HUES48 (cell line): ENCODE data around the gene SDR39U1.

Source experiments
- H3K27ac ChIP-seq: one replicate; pipeline ENCODE4 v1.7.0; 2013; ENCODE audit warnings: low read depth, low read length, inconsistent platforms
- H3K27me3 ChIP-seq: 2 replicates; pipeline ENCODE4 v1.6.1; 2013; ENCODE audit warnings: mild to moderate bottlenecking, low read length; ENCODE audit not compliant: control insufficient read depth, insufficient read depth
- H3K36me3 ChIP-seq: 2 replicates; pipeline ENCODE4 v1.6.1; 2013; ENCODE audit warnings: low read length; ENCODE audit not compliant: control insufficient read depth, insufficient read depth
- H3K4me1 ChIP-seq: 2 replicates; pipeline ENCODE4 v1.6.1; 2013; ENCODE audit warnings: mild to moderate bottlenecking, low read length; ENCODE audit not compliant: control insufficient read depth, insufficient read depth
- H3K4me3 ChIP-seq: 2 replicates; pipeline ENCODE4 v1.5.1; 2013; ENCODE audit warnings: mild to moderate bottlenecking, low read depth, low read length
- H3K9ac ChIP-seq: 2 replicates; pipeline ENCODE4 v1.6.1; 2013; ENCODE audit warnings: mild to moderate bottlenecking, low read depth, low read length, moderate library complexity
- H3K9me3 ChIP-seq: 2 replicates; pipeline ENCODE4 v1.6.1; 2013; ENCODE audit warnings: low read length; ENCODE audit not compliant: control insufficient read depth, insufficient read depth

Gene SDR39U1

DNA sequence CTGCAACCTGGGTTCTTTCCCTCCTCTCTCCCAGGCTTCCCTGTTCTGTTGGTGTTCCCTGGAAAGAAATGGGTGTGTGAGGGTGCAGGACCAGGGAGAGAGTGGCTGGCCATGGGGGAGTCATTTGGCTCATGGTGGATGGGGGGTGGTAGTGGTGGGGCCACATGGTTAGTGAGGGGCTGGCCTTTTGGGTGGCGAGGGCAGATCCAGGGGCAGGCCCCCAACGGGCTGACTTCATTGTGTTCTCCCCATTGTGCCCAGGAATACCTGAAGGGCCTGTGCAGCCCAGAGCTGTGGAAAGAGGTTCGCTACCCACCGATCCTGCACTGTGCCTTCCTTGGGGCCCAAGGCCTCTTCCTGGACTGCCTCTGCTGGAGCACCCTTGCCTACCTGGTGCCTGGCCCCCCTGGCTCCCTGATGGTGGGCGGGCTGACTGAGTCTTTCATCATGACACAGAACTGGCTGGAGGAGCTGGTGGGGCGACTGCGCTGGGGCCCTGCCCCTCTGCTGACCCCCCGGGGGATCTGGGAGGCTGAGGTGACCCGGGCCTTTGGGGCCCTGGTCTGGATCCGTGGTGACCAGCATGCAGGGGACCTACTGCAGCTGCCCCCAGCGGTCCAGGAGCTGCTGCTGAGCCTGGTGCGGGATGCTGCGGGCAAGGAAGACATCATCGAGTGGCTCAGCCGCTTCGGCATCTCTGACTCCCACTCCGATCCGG is 34.8 kb downstream of the SDR39U1 start:
- no peak overlapping the region for H3K4me3 ChIP-seq
- H3K27ac ChIP-seq, result no peak overlapping the region
- H3K9me3 ChIP-seq, result no peaks in the 10 kb centered on the region
- H3K36me3 ChIP-seq, result peaks cover 17% of the 10 kb centered on the region; the same call in 1 of the 2 replicates
- peaks cover 14% of the 10 kb centered on the region for H3K4me1 ChIP-seq
- no peaks in the 10 kb centered on the region for H3K27me3 ChIP-seq
- H3K9ac ChIP-seq, result no peak overlapping the region

DNA sequence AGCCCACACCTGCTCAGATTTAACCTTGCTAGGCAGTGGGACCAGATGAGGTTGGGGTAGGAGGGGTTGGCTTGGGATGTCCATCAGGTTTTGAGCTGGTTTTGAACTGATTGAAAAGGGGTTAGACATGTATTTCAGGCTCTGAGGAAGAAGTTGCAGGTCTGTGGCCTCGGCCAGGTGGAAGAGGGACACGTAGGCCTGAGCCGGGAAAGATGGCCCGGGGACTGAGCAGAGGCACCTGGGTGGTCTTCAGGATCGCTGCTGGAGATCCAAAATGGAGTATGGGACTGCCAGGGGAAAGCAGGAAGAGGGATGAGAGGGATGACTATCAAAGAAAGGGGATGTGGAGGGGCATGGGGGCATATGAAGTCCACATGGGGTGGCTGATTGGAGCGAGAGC is 36.2 kb downstream of the SDR39U1 start:
- Histone ChIP-seq H3K4me3 (no peak overlapping the region), H3K36me3 (peaks cover 14% of the 10 kb centered on the region; the same call in 1 of the 2 replicates), H3K27me3 (no peaks in the 10 kb centered on the region), H3K9ac (no peak overlapping the region), H3K27ac (no peak overlapping the region), H3K4me1 (peaks cover 14% of the 10 kb centered on the region), H3K9me3 (no peaks in the 10 kb centered on the region)

DNA sequence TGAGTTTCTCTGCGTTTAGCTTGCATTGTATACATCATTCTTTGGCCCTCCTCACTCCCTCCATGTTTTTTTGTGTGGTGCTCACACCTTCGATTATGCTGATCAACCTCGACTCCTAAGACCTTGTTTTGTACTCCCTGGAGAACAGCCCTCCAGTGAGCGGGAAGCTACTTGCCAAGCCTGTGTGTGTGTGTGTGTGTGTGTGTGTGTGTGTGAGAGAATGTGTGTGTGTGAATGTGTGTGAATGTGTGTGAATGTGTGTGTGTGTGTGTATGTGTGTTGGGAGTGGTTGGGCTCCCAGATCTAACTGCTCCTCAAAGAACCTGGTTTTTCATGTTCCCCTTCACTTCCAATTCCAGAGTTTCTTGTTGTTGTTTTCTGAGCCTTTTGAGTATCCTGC is 37.8 kb downstream of the SDR39U1 start:
- H3K4me1 ChIP-seq, result peaks cover 18% of the 10 kb centered on the region
- no peaks in the 10 kb centered on the region for H3K9me3 ChIP-seq
- H3K27ac ChIP-seq, result no peak overlapping the region
- H3K4me3 ChIP-seq, result no peak overlapping the region
- peaks cover 14% of the 10 kb centered on the region; the same call in 1 of the 2 replicates for H3K36me3 ChIP-seq
- no peak overlapping the region for H3K9ac ChIP-seq
- no peaks in the 10 kb centered on the region for H3K27me3 ChIP-seq

DNA sequence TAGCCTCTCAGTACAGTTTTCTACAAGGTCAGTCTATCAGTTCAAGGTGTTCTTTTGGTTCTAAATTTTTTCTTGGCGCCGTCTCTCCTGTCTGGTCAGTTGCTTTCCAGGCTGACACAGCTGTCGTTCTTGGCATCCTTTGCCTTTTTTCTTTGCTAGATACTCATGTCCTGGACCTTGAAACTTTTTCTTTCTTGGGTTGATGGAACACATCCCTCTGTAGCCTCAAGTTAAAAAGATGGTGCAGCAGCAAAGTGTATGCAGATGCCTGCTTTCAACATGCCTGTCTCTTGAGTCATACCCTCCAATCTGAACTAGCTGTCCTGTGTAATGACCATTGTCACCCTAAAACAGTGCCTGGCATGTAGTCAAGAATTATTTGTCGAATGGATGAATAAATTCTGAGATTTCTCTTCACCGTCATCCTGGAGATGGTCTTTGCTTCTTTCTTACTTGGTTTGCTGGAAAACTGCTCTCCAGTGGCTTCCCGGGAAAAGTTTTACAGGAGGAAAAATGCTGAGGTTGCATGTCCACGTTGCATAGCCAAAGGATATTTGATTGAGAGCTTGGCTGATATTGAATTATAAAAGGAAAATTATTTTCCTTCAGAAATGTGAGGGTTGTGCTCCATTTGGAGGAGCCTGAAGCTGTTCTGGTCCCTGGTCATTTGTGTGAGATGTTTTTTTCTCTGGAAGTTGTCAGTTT is 39.1 kb downstream of the SDR39U1 start:
- H3K4me1 ChIP-seq, result peaks cover 22% of the 10 kb centered on the region
- no peak overlapping the region for H3K4me3 ChIP-seq
- H3K36me3 ChIP-seq, result peaks cover 5% of the 10 kb centered on the region; the same call in 1 of the 2 replicates
- H3K9me3 ChIP-seq, result no peaks in the 10 kb centered on the region
- no peak overlapping the region for H3K27ac ChIP-seq
- H3K9ac ChIP-seq, result no peak overlapping the region
- no peaks in the 10 kb centered on the region for H3K27me3 ChIP-seq

DNA sequence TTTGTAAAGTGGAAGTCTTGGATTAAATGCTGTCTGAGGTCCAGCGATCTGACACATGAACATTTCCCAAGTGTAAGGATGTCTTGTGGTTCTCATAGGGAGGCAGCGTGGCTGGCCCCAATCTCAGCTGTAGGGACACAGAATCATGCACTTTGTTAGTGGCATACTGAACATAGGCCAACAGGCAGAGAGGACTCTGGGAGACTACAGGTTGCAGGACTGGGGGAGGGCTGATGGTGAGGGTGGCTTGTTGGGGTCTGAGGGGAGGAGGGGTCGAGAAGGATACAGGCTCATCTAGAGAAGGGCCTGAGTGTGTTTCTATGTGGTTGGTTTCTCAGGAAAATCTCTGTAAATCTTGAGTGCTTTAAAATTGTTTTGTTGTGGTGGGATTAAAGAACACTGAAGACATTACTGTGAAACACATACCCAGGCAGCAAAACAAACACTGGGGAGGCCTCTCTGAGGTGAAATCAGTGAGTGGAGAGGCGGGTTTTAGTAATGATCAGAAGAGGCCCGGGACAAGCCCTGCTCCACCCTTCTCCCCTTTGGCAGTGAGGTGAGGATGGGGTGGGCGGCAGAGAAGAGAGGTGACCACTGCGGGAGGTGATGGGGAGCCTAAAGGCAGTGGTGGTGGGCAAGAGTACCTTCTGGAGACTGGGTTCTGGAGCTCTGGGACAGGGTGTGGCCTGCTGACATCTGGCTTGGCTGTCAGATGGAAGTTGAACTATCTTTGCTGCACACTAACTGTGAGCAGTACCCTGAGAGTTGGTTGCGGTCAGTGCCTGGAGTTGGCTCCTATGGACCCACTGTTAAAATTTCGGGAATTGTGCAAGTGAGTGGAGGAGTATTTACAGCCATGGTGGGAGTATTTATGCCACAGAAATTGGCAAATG is 40.5 kb downstream of the SDR39U1 start:
- Histone ChIP-seq H3K27me3 (no peaks in the 10 kb centered on the region), H3K27ac (no peak overlapping the region), H3K9ac (no peak overlapping the region), H3K4me1 (peaks cover 27% of the 10 kb centered on the region), H3K4me3 (no peak overlapping the region), H3K36me3 (0 out of 2 replicates have a peak, but pooled peaks cover 3% of the 10 kb centered on the region), H3K9me3 (no peaks in the 10 kb centered on the region)

DNA sequence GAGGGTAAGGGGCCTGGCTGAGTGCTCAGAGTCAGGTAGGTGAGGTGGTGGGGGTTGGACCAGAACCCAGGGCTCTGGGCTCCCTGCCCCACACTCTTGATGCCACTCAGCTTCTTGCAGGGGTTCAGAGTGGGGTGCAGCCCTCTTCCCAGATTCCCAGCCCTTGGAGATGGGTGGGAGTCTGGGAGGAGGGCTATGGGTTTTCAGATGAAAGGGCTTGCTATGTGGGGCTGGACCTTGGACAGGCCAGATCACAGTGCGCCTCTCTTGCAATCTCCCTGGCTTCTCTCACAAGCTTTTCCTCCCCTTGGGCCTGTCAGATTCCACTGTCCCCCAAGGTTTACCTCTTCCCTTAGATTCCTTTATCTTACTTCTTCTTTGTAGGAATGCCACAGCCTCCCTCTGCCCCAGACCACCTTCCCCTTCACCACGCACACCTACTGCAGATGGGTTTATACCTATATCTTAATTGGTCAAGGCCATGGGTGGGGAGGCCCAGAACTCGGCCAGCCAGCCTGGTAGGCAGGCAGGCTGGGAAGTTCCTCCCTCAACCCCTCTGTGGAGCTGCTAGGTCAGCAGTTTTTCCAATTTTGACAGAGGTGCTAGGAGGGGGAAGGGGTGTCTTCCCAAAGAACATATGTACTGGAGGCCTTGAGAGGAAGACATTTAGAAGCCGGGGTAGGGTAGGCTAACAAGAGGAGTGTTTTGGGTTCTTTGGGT is 42.4 kb downstream of the SDR39U1 start:
- Histone ChIP-seq H3K27me3 (no peaks in the 10 kb centered on the region), H3K36me3 (no peaks in the 10 kb centered on the region), H3K9me3 (no peaks in the 10 kb centered on the region), H3K4me1 (peaks cover 27% of the 10 kb centered on the region), H3K9ac (no peak overlapping the region), H3K4me3 (peak overlapping the region; percentile 75), H3K27ac (no peak overlapping the region)

DNA sequence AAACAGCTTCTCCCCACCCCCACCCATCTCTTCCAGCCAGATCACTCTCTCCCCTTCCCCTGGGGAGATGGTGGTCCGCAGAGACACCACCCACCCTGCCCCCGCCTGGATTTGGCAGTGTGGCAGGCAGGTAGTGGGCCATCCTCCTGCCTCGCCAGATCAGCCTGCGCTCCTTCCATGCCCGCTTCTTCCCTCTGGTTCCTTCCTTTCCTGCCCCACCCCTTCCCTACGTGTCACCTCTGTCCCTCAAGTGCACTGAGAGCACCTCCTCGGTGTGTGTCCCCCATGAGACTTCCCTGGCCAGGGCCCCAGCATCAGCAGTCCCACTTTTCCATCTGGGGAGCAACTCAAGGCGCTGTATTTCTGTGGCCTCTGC is 43.1 kb downstream of the SDR39U1 start:
- Histone ChIP-seq H3K4me1 (peaks cover 25% of the 10 kb centered on the region), H3K27ac (no peak overlapping the region), H3K27me3 (no peaks in the 10 kb centered on the region), H3K36me3 (no peaks in the 10 kb centered on the region), H3K9me3 (no peaks in the 10 kb centered on the region), H3K4me3 (peak overlapping the region; percentile 75), H3K9ac (no peak overlapping the region)

DNA sequence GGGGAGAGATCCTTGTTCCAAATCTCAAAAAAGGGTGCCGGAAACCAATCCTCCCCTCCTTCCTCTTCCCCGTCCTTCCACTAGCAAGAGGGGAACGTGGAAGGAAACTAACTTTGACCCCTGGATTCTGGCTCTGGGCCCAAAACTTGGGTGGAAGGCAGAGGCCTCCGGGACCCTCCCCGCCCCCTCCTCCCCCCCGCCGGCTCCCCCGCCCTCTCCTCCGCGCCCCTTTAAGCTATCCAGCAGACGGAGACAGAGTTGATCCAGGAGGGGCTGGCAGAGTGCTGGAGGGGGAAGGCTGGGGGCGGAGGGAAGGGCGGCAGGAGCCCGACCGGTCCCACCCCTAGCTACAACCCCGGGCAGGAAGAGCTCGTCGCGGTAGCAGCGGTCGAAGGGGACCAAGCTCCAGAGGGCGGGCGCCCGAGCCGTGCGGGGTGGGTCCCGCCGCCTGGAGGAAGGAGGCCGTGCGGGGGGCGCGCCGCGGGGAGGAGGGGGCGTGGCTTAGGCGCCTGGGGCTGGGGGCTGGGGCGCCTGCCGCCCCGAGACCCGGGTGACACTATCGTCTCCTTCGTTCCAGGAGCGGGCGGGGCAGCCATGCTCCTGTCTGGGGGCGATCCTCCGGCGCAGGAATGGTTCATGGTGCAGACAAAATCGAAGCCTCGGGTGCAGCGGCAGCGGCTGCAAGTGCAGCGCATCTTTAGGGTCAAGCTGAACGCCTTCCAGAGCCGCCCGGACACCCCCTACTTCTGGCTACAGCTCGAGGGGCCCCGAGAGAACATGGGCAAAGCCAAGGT is 43.7 kb downstream of the SDR39U1 start, which contains the start of gene NYNRIN:
Gene NYNRIN, plus strand, starts transcription at position 351 of the 794 bp plus-strand sequence. Its CDS starts 244 bp downstream, at position 595.
- H3K27ac ChIP-seq, result peak within 1 kb of the TSS; percentile 23
- H3K4me3 ChIP-seq, result peak within 1 kb of the TSS; percentile 75
- no peaks in the 10 kb centered on the region for H3K36me3 ChIP-seq
- peaks cover 20% of the 10 kb centered on the region; the same call in 1 of the 2 replicates for H3K4me1 ChIP-seq
- no peaks in the 10 kb centered on the region for H3K9me3 ChIP-seq
- no peak within 1 kb of the TSS for H3K9ac ChIP-seq
- no peaks in the 10 kb centered on the region for H3K27me3 ChIP-seq

DNA sequence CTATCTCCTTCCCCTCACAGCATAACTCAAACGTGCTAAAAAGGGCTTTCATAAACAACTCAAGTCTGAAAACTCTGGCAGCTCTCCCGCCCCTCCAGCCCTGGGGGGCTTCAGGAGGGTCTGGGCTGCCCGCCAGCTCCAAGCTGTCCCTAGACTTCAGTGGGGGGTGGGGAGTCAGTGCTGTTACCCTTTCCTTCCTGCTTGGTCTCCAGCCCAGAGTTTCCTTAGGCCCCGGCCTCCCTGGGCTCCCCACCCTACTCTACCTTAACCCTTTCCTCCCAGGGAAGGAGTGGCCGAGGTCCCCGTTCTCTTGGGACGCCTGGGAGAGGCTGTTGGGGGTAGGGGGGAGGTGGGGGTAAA is 44.3 kb downstream of the SDR39U1 start:
- no peak overlapping the region for H3K27ac ChIP-seq
- no peaks in the 10 kb centered on the region for H3K36me3 ChIP-seq
- peak overlapping the region; percentile 75; the same call in 1 of the 2 replicates for H3K4me3 ChIP-seq
- no peak overlapping the region for H3K9ac ChIP-seq
- H3K9me3 ChIP-seq, result no peaks in the 10 kb centered on the region
- no peaks in the 10 kb centered on the region for H3K27me3 ChIP-seq
- peaks cover 17% of the 10 kb centered on the region; the same call in 1 of the 2 replicates for H3K4me1 ChIP-seq
